ENCODE measurements around the gene GPATCH3.
A peak's percentile ranks its signal among the peaks of the same experiment; 100 is the strongest.
"Not testable (repeated sequence)": the region's sequence is repeated elsewhere in the genome, so short reads cannot be mapped to it uniquely, and the experiment has no call there.

GPATCH3 gene

DNA sequence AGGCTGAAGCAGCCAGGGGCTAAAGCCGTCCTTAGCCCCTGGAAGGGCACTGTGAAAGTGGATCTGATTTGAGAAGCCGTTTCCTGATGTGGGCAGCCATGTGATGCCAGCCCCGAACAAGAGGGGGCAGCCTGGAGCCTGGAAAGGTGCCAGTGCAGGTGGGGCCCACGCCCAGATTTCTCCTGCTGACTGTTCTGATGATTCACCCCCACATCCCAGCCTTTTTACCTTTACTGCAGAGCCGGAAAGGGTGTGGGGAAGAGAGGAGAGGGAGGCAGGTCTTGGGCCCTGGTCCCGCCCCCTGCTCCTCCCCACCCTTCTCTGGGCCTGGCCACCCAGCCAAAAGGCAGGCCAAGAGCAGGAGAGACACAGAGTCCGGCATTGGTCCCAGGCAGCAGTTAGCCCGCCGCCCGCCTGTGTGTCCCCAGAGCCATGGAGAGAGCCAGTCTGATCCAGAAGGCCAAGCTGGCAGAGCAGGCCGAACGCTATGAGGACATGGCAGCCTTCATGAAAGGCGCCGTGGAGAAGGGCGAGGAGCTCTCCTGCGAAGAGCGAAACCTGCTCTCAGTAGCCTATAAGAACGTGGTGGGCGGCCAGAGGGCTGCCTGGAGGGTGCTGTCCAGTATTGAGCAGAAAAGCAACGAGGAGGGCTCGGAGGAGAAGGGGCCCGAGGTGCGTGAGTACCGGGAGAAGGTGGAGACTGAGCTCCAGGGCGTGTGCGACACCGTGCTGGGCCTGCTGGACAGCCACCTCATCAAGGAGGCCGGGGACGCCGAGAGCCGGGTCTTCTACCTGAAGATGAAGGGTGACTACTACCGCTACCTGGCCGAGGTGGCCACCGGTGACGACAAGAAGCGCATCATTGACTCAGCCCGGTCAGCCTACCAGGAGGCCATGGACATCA, 37.2 kb downstream of the GPATCH3 start, which contains the start of gene SFN:
Gene SFN (plus strand): TSS at position 369 of the 904 bp plus-strand sequence. CDS start 64 bp downstream, at position 433.
- peak; percentile 57 for DNase-seq

- no peak for DNase-seq
Observed at GRCh38 chr1:26861889-26862378, 38.3 kb downstream of the GPATCH3 start.

DNA sequence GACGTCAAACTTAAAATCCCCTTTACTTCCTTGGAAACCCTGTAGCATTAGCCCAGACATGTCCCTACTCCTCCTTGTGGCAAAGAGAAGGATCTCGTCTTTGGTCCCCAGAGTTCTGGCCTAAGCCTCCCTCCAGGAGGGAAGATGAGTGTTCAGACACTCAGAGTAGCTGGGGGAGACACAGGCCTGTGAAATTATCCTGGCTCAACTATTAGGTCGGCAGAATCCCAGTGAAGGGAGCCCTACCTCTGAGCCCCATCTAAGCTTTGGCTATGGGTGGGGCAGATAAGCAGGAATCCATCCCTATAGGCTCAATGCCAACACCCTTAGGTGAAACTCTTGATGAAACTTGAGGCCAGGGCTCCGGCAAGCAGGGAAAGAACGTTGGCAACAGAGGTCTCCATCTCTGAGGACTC, 39.0 kb downstream of the GPATCH3 start:
- no peak for DNase-seq

- DNase-seq: no peak
Observed at GRCh38 chr1:26858891-26859640, 41.2 kb downstream of the GPATCH3 start.

GRCh38 chr1:26858160-26858559, 42.1 kb downstream of the GPATCH3 start:
- DNase-seq: peak; percentile 71

DNA sequence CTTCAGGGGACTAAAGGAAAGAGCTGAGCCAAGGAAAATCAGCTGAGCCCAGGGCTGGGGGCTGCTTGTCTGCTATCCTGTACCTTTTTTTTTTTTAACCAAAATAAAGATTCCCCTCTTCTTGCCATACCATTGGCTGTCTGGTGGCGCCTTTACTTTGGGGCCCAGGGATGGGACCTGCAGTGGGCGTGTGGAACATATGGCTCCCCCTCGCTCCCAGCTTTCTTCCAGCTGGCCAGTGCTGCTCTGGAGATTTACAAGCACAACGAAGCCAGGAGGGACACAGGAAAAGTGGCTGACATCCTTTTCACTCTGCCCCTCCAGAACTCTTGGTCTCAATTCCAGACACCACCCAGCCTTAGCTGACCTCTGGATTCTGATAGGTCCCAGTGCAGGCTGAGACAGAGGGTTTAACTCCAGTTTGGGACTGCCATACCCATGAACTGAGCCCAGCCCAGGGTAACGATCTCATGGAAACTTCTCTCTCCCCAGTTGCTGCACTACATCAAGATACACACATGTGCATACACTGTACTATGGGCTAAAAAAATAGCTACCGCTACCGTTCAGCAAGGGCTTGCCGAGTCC, 42.7 kb downstream of the GPATCH3 start:
- DNase-seq: peak; percentile 67

- DNase-seq: no peak
Observed at GRCh38 chr1:26856604-26857469, 43.4 kb downstream of the GPATCH3 start.

DNA sequence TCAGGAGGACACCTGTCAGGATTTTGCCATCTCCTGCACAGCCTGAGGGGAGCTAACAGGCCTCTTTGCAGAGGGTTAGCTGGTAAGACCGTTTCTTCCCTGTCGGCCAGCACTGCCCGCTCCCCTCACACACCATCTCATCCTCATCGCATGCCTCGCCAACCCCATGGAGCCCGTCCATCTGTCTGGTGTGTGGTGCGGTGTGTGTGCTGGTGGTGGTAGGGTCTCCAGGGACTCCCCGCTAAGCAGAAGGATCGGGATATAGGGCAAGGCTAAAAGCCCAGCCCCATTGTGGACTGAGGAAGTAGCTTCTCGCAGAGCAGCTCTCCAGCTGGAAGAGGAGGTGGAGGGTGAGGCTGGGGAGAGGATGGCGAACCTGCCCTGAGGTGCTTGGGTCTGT, 44.1 kb downstream of the GPATCH3 start:
- DNase-seq: no peak

DNA sequence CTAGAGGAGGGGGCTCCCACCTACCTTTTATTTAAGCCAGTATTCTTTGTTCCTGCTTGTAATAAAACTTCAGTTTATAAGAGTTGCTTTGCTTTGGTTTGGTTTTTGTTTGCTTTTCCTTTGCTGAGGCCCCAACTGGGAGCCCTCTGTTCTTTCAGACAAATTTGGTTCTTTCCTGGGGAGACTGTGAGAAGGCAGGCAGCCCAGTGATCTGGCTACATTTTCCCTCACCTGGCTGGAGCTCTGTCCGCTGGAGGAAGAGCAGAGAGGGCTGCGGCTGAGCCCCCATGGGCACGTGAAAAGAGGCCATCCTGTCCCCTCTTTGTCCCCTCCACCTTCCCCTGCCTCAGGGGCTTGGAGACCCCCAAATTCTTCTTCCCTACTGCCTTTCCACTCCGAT, 44.6 kb downstream of the GPATCH3 start:
- DNase-seq: no peak

- DNase-seq: peak; percentile 78
Observed at GRCh38 chr1:26854906-26855305, 45.4 kb downstream of the GPATCH3 start.

GRCh38 chr1:26853600-26853999, 46.7 kb downstream of the GPATCH3 start:
- DNase-seq: no peak

DNA sequence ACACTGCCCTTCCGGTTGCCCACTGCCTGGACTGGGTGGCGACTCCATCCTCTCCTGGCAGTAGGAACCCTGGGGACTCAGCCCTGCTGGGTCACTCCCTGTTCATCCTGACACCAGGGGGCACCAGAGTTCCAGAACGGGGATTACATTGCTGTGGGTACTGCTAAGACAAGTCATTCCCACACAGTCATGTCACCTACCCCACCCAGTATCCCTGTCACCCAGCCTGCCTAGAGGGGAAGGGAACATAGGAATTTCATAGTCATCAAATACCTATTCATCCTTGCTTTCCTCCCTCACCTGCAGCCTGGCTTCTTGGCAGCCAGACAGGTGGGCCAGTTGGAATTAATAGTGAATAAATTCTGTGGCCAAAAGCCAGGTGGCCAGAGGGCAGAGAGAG, 47.1 kb downstream of the GPATCH3 start:
- peak; percentile 66 for DNase-seq

GRCh38 chr1:26852701-26853100, 47.6 kb downstream of the GPATCH3 start:
- no peak for DNase-seq

DNA sequence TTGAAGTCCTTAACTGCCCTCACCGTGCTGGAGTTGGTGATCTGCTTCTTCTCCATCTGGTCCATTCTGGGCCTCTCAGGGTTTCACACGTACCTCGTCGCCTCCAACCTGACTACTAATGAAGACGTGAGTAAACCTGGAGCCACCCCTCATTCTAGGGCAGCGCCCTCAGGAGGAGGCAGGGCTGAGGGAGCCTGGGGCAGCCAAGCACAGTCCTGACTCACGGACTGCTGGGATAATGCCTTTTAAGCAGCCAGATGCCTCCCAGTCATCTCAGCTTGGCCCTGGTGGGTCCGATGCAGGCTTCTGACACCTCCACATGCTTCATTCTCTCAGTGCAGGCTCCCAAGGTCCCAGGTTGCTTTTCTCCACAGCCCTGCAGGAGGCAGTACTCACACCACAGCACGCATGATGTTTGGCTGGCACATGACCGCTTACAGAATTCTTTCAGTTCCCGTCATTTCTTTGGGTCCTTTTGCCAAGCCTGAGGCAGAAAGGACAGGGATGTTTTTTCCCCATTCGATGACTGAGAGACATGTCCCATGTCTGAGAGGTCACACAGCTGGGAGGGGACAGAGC, 49.1 kb downstream of the GPATCH3 start:
- DNase-seq: no peak

GRCh38 chr1:26848941-26849774, 51.1 kb downstream of the GPATCH3 start:
- DNase-seq: no peak

DNA sequence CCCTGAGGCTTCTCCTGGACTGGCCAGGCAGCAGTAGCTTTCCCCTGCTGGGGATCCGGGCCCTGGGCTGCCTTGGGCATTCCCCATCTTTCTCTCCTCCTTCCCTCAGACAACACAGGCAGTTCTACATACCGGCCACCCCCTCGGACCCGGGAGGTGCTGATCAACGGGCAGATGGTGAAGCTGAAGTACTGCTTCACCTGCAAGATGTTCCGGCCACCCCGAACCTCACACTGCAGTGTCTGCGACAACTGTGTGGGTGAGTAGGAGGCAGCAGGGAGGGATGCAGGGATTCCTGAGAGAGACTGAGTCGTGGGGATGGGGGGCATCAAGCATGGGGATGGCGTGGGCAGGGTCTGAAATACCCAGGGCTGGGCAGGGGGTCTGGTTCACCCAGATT, 51.8 kb downstream of the GPATCH3 start:
- DNase-seq: no peak

DNA sequence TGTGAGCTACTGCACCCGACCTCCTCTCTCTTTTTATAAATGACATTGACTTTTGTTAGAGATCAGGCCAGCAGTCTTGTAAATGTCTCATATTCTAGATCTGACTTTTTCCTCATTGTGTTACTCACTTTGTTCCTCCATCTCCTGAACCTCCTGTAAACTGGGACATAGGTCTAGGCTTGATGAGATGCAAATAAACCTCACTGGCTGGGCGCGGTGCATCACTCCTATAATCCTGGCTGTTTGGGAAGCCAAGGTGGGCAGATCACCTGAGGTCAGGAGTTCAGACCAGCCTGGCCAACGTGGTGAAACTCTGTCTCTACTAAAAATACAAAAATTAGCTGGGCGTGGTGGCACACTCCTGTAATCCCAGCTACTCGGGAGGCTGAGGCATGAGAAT, 52.4 kb downstream of the GPATCH3 start:
- not testable (repeated sequence) for DNase-seq

GRCh38 chr1:26844424-26845196, 55.7 kb downstream of the GPATCH3 start:
- DNase-seq: no peak

Measured in NCI-H2171 (cell line).